ENCODE results near the gene METAP1D. TPM values are rescaled to one million over a fixed set of nuclear protein-coding genes. Genes with fewer than 3 reads are reported as not detected.

The METAP1D gene
- total and polyA plus RNA-seq, 2 donors from 2014 or later = 4.0 to 6.2 TPM

DNA sequence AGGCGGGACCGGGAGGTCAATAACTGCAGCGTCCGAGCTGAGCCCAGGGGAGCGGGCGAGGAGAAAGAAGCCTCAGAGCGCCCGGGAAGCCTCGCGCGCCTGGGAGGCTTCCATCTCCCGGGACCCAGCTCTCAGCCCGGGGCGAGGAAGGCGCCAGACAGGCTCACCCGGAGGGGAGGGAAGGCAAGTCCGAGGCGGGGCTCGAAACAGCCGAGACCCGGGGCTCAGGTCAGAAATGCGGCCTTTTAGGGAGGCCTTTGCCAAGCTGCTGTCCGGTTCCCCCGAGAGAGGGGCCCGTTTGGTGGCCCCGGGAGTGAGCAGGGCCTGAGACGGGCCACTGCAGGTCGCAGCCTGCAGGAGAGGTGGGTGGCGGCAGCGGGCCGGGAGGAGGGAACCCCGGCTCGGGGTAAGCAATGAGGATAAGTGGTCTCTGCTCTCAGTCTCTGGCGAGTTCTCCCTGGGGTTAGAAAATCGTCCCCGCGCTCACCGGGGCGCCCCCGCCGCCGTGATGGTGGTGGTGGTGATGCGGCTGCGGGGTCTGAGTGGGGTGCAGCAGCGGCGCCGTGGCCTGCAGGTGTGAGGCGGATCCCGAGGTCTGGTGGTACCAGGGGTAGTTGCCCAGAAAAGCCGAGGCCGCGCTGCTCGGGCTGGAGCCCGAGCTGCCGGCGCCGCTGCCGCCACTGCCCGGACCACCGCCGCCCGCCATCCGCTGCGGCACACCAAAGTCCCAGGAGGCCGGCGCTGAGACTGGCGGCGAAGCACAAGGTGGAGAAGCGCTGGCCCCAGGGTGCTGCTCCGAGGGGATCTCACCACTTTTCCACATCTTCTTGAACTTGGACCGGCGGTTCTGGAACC is 100.6 kb downstream of the METAP1D start:
- H3K27ac ChIP-seq (ENCODE audit: low read depth in 2 of 2, low read length in 2 of 2) = no peak overlapping the region
- peaks cover 64% of the 10 kb centered on the region for H3K27me3 ChIP-seq (ENCODE audit: control insufficient read depth, insufficient read depth, low read length)
- peak; percentile 17 to 65 (median 25) for DNase-seq
- peaks cover 3 to 17% (median 4%) of the 10 kb centered on the region in 3 donors for H3K4me1 ChIP-seq (ENCODE audit: control insufficient read depth in 2 of 3, insufficient read depth in 2 of 3, low read depth in 1 of 3, low read length in 3 of 3)
- no peak overlapping the region for H3K9ac ChIP-seq (ENCODE audit: low read length in 3 of 3)
- FAIRE-seq = no peak
- TF ChIP-seq, protein P1, sequence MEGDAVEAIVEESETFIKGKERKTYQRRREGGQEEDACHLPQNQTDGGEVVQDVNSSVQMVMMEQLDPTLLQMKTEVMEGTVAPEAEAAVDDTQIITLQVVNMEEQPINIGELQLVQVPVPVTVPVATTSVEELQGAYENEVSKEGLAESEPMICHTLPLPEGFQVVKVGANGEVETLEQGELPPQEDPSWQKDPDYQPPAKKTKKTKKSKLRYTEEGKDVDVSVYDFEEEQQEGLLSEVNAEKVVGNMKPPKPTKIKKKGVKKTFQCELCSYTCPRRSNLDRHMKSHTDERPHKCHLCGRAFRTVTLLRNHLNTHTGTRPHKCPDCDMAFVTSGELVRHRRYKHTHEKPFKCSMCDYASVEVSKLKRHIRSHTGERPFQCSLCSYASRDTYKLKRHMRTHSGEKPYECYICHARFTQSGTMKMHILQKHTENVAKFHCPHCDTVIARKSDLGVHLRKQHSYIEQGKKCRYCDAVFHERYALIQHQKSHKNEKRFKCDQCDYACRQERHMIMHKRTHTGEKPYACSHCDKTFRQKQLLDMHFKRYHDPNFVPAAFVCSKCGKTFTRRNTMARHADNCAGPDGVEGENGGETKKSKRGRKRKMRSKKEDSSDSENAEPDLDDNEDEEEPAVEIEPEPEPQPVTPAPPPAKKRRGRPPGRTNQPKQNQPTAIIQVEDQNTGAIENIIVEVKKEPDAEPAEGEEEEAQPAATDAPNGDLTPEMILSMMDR (IDR thresholded peaks at IDR 0.05; ENCODE audit: borderline replicate concordance, extremely low read depth, insufficient read depth) = no peak
- intact Hi-C loops (cut with DNase I) = no loop called here
- no peaks in the 10 kb centered on the region for H3K36me3 ChIP-seq (ENCODE audit: control insufficient read depth in 2 of 3, insufficient read depth in 3 of 3, low read length in 3 of 3)
- H3K9me3 ChIP-seq (ENCODE audit: control insufficient read depth in 2 of 3, insufficient read depth in 1 of 3, low read length in 3 of 3) = no peaks in the 10 kb centered on the region
- no peak overlapping the region for H3K4me3 ChIP-seq (ENCODE audit: low read length in 3 of 3)

DNA sequence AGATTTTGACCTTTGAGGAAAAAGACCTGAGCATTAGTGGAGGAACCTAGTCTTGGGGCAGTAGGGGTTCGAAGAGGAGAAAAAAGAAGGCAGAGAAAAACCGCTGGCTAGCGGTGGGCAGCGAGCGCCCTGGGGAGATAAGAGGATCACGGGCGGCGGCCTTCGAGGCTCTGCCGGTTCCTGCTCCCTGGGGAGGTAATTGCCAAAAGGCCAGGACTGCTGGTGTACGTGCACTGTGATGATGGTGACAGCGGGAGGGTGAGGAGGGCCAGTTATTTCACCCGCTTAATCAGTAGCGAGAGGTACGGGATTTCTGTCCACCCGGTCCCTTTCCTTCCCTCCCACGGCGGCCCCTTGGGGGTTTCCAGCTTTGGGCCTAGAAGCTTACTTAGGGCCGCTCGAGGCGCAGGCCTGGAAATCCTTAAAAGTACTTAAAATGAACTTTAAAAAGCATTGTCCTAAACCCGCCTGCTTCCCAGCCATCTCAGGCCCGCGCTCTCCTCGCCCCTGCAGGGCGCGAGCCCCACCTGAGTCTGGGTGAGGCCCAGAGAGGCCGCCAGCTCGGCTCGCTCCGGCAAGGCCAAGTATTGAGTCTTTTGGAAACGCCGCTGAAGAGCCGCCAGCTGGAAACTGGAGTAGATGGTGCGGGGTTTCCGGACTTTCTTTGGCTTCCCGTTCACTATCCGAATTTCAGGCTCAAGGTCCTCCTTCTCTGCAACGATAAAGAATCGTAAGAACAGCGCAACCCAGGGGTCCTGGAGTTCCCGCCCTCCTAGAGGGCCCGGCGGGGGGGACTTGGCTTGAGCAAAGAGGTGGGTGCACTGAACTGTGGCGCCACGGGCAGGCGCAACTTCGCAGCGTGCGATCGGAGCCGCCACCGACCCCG is 101.4 kb downstream of the METAP1D start:
- H3K9ac ChIP-seq (ENCODE audit: low read length in 3 of 3) = no peak overlapping the region
- FAIRE-seq (no peak), DNase-seq (peak in 4 of 5 donors; percentile 19 to 53 (median 35))
- H3K4me3 ChIP-seq (ENCODE audit: low read length in 3 of 3) = no peak overlapping the region
- no peaks in the 10 kb centered on the region for H3K36me3 ChIP-seq (ENCODE audit: control insufficient read depth in 2 of 3, insufficient read depth in 3 of 3, low read length in 3 of 3)
- H3K9me3 ChIP-seq (ENCODE audit: control insufficient read depth in 2 of 3, insufficient read depth in 1 of 3, low read length in 3 of 3) = no peaks in the 10 kb centered on the region
- intact Hi-C loops (cut with DNase I) = no loop called here
- H3K27ac ChIP-seq (ENCODE audit: low read depth in 2 of 2, low read length in 2 of 2) = no peak overlapping the region
- peaks cover 3 to 16% (median 5%) of the 10 kb centered on the region in 3 donors for H3K4me1 ChIP-seq (ENCODE audit: control insufficient read depth in 2 of 3, insufficient read depth in 2 of 3, low read depth in 1 of 3, low read length in 3 of 3)
- H3K27me3 ChIP-seq (ENCODE audit: control insufficient read depth, insufficient read depth, low read length) = peaks cover 68% of the 10 kb centered on the region
- TF ChIP-seq, protein P1 (IDR thresholded peaks at IDR 0.05; ENCODE audit: borderline replicate concordance, extremely low read depth, insufficient read depth) = no peak

DNA sequence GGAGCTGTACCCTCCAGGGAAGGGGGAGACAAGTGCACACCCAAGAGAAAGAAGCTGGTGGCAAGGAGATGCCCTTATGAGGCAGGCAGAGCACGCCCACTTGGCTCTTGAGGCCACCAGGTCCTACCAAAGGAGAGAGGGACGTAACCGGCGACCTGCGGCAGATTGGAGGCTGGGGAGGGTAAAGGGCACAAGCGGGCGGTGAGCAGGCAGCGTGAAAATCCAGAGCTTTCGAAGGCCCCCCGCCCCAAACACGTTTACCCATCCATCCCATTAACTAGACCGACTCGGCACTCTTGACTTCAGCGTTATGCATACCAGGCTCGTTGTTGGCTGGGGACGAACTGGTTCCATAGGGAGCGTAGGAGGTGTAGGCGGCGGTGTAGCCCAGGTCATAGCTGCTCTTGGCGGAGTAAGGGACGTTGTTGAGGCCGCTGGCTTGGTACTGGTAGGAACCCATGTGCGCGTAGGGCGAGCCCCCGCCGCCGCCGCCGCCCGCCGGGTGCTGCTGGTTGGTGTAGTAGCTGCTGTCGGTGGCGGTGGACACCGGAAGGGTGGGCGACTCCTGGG is 102.2 kb downstream of the METAP1D start:
- intact Hi-C loops (cut with DNase I) = no loop called here
- H3K27me3 ChIP-seq (ENCODE audit: control insufficient read depth, insufficient read depth, low read length) = peaks cover 71% of the 10 kb centered on the region
- peaks cover 3 to 20% (median 10%) of the 10 kb centered on the region in 3 donors for H3K4me1 ChIP-seq (ENCODE audit: control insufficient read depth in 2 of 3, insufficient read depth in 2 of 3, low read depth in 1 of 3, low read length in 3 of 3)
- H3K27ac ChIP-seq (ENCODE audit: low read depth in 2 of 2, low read length in 2 of 2) = no peak overlapping the region
- H3K9me3 ChIP-seq (ENCODE audit: control insufficient read depth in 2 of 3, insufficient read depth in 1 of 3, low read length in 3 of 3) = no peaks in the 10 kb centered on the region
- DNase-seq = peak; percentile 43 to 73 (median 48)
- H3K4me3 ChIP-seq (ENCODE audit: low read length in 3 of 3) = no peak overlapping the region
- TF ChIP-seq, protein P1 (IDR thresholded peaks at IDR 0.05; ENCODE audit: borderline replicate concordance, extremely low read depth, insufficient read depth) = no peak
- no peak for FAIRE-seq
- H3K9ac ChIP-seq (ENCODE audit: low read length in 3 of 3) = no peak overlapping the region
- H3K36me3 ChIP-seq (ENCODE audit: control insufficient read depth in 2 of 3, insufficient read depth in 3 of 3, low read length in 3 of 3) = no peaks in the 10 kb centered on the region
